Right renal pelvis (tissue), 4 donors: Measurements from ENCODE around the gene TMEM109. TPM values are rescaled to one million over a fixed set of nuclear protein-coding genes. Genes with fewer than 3 reads are reported as not detected.

Source experiments
- DNase-seq, 4 donors: peaks; one replicate each; pipeline ENCODE4 v3.0.0-alpha.2; 2013; ENCODE audit warnings: low read depth in 4 of 4, low spot score in 3 of 4, missing footprints in 1 of 4
- polyA plus RNA-seq, 4 donors: library from polyadenylated mRNA; unstranded; fragments of 120-200 nt; gene quantifications; one replicate each; pipeline ENCODE4 v1.2.1, GENCODE V29; 2013; ENCODE audit not compliant: insufficient read length in 4 of 4

TMEM109 gene, protein sequence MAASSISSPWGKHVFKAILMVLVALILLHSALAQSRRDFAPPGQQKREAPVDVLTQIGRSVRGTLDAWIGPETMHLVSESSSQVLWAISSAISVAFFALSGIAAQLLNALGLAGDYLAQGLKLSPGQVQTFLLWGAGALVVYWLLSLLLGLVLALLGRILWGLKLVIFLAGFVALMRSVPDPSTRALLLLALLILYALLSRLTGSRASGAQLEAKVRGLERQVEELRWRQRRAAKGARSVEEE
- polyA plus RNA-seq = 100 to 1,000 TPM in 1 of 4 donors, 10 to 100 TPM in 3; 83.6 to 104 (median 91.9) TPM

DNA sequence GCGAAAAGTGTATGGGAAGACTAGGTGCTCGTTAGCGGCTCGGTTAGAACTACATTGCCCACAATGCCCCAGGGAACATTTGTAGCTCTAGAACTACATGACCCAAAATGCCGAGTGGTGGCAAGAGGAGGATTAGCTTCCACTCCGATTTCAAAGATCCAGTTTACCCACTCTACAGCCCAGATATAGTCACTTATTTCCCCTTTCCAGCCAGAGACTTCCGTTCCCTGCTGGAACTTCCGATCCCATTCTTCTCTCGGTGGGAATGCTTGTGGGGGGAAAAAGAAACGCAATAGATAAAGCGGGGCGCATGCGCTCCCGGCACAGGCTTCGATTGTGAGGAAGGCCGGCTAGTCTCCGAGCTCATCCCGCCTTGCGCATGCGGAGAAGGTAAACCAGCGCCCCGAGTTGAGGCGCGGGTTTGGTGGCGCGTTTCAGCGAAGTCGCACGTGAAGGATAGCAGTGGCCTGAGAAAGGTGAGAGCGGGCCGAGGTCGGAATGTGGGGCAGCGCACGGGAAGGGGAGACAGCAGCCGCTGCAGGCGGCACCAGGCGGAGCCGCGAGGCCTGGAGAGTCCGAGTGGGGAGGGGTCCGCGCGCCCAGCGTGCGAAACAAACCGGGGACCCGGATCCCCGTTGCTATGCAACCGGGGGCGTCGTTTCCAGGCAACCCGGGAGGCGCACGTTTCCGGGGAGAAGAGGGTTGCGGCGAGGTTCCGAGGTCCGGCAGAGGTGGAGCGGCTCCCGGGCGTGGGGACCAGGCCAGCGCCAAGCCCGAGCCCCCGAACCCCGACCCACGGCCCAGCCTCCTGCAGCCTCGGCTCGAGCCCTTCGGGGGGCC, at the start of gene TMEM109:
Gene TMEM109, plus strand, starts transcription at position 366 of the 840 bp plus-strand sequence. CDS start 5,536 bp downstream, outside the sequence.
- DNase-seq = peak; percentile 78 to 88 (median 86)

GRCh38 chr11:60864856-60865513, 49.0 kb upstream of the TMEM109 start:
- DNase-seq = no peak

- DNase-seq = no peak
Observed at GRCh38 chr11:60866911-60867870, 46.8 kb upstream of the TMEM109 start, which contains the start of gene ZP1. Gene ZP1, plus strand, starts transcription at chr11:60867542. Its CDS starts 20 bp downstream, at chr11:60867562.

DNA sequence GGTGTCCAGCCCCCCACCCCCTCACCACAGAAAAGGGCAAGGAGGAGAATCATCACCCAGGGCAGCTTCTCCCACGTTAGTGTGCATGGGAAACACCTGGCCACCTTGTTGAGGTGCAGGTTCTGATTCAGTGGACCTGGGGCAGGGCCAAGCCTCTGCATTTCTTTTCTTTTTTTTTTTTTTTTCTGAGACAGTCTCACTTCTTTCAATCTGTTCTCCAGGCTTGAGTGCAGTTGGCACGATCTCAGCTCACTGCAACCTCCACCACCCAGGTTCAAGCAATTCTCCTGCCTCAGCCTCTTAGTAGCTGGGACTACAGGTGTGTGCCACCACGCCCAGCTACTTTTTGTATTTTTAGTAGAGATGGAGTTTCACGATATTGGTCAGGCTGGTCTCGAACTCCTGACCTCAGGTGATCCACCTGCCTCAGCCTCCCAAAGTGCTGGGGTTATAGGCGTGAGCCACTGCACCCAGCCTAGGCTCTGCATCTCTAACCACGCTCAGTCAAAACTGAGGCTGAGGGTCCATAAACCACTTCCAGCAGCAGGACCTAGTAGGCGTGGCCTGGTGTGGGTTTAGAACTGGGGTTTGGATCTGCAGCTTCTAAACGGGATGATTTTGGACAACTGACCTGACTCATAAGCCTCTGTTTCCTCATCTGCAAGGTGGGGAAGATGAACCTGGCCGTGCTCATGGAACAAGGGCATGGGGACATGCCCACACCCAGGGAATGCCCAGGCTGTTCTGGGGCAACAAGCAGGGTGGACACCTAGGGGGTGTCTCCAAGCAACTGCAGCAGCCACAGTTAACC, 45.9 kb upstream of the TMEM109 start:
- no peak for DNase-seq

DNA sequence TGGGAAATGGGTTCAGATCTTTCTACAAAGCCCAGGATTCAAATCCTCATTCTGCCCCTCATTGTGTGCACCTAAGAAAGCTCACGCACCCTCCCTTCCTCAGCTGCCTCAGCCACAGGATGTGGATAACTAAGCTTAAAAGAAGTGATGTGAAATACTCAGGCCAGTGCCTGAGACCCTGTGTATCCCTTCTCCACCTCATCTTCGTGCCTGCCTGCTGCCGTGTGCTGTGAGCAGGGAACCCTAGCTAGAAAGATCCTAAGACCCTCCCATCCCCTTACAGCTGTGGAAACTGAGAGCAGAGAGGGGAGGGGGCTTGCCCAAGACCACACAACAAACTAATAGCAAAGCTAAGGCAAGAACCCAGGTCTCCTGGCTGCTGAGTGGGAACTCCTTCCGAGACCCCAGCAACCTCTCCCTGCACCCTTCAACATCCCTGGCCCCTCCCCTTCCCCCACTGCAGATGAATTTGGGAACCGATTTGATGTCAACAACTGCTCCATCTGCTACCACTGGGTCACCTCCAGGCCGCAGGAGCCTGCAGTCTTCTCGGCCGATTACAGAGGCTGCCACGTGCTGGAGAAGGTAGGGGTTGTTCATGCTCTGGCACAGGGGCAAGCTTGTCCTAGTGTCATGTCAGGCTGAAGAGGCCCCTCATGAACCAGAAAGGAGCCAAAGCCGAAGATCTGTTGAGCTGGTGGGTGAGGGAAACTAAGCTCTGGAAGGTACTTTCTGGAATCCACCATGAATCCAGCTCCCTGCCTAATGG, 45.1 kb upstream of the TMEM109 start:
- DNase-seq = no peak

GRCh38 chr11:60869451-60869825, 44.5 kb upstream of the TMEM109 start:
- DNase-seq = no peak

DNA sequence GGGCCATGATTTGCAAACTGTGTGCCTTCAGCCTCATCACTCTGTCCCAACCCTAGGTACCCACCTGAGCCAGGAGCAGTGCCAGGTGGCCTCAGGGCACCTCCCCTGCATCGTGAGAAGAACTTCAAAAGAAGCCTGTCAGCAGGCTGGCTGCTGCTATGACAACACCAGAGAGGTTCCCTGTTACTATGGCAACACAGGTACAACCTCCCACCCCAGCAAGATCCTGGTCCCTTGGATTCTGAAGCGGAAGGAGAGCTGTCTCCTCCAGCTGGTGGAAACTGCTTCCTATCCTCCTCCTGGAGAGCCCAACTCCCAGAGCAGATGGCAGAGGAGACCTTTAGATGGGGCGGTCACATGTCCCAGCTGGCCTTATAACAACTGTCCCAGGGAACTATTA, 43.7 kb upstream of the TMEM109 start:
- DNase-seq = no peak

DNA sequence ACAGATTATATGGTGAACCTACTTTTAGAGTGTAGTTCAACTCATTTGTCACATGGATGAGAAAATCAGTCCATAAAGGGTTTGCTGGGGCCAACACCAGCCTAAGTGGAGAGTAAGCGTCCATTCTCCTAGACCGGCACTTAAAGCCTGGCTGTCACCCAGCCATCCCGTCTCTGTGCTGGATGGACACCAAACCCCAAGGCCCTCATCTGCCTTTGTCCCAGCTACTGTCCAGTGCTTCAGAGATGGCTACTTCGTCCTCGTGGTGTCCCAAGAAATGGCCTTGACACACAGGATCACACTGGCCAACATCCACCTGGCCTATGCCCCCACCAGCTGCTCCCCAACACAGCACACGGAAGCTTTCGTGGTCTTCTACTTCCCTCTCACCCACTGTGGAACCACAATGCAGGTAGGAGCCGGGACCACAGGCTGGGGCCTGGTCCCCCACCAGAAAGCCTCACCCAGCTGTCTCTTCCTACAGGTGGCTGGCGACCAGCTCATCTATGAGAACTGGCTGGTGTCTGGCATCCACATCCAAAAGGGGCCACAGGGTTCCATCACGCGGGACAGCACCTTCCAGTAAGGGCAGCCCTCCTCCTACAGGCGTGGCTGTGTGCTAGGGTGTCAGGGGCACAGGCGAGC, 43.1 kb upstream of the TMEM109 start:
- no peak for DNase-seq

DNA sequence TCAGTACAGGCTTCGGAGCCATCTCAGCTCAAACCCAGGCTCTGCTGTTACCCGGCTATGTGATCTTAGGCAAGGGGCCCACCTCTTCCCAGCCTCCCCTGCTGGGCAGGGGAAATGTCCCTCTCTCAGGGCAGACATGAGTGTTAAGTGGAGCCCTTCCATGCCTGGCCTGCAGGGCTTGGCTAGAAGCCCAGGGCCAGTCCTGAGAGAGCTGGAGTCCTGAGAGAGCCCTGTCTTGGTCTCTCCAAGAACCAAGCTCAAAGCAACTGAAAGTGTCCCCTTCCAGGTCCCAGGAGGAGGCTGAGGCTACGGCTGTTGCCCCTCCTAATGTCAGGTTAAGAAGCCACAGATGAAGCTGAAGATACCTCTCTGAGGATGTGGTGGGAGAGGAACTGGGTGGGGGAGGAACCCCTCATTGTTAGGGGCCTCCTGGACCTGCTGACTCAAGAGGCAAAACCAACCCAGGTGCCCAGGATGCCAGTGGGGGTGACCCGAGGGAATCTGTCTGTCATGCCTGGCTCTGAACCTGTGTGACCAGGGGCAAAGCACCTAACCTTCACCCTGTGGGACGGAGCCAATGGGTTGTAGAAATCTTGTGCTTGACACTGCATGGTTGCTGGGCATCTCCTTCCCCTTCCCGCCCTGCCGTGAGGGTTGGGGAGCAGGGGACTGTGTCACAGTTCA, 42.4 kb upstream of the TMEM109 start:
- DNase-seq = no peak

DNA sequence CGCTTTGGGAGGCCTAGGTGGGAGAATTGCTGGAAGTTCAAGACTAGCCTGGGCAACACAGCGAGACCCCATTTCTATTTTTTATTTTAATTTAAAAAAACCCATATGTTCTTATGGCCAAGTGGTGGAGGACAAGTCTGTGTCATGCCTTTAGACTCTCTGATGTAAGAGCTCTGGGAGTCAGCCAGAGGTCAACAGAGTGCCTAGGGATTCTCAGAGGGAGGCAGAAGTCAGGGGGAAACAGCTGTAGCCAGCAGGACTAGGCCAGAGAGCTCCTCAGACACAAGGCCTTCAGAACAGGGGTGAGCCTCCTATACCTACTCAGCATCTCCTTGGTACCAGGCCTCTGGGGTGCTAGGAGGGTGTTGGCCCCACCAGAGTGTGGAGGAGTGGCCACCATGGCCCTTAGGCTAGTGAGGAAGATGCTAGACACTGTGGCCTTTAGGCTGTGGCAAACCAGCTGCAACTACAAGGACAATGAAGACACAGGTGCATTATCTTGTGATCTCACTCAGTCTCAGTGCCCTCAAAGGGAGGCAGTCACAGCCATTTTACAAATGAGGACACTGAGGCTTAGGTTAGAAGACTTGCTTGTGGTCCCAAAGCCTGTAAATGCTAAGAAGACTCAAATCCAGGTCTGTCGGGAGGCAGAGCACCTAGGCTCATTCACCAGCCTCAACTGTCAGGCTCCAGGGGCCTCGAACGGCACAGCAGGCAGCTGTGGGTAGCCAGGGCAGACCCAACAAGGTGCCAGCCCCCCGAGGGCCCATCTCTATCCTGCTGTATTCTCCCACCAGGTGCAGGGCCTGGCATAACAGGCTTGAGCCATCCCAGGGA, 41.6 kb upstream of the TMEM109 start:
- DNase-seq = no peak

DNA sequence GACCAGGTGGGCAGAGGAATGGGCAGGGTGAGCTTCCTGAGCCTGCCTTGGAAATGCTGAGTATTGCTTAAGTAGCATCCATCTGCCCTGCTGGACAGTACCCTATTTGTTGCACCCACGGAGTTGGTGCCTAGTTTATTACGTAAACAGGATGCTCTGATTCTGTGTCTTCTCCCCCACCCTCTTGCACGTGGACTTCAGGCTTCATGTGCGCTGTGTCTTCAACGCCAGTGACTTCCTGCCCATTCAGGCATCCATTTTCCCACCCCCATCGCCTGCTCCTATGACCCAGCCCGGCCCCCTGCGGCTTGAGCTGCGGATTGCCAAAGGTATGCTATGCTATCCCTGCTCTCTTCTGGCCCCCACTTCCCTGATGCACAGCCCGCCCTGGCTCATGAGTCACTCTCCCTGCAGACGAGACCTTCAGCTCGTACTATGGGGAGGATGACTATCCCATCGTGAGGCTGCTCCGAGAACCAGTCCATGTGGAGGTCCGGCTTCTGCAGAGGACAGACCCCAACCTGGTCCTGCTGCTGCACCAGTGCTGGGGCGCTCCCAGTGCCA, 40.9 kb upstream of the TMEM109 start:
- DNase-seq = no peak

GRCh38 chr11:60873533-60873932, 40.4 kb upstream of the TMEM109 start:
- no peak for DNase-seq

DNA sequence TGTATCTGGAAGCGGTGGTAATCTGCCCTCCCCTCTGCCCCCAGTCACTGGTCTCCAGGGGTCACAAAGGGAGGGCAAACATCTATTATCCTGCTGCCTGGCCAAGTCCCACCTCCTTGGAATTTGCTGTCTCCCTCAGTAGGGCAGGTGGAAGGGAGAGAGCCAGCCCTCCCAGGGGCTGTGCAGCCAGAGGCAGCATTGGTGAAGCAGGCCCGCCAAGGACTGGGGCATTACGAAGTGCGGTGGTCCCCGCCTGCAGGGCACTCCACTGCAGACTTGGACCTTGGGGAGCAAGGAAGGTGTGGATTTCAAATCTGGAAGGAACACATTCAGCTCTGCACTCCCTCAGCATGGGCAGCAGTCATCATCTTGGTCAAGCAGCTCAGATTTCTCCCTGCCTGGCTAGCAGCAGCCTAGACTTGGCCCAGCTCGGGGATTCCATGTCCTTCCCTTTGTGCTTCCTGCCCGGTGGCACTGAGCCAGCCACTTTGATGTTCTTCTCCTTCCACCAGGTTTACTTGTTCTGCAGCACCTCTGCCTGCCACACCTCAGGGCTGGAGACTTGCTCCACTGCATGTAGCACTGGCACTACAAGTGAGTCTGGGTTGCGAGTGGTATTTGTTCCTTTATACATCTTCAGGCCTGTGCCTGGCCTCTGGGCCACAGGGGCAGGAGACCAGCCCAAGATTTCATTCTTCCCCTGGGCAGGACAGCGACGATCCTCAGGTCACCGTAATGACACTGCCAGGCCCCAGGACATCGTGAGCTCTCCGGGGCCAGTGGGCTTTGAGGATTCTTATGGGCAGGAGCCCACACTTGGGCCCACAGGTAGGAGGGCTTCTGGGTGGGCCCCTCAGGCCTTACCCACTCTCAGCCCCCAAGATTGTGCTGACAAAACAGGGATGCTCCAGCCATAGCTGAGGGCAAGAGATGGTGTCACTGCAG, 39.3 kb upstream of the TMEM109 start:
- DNase-seq = no peak

DNA sequence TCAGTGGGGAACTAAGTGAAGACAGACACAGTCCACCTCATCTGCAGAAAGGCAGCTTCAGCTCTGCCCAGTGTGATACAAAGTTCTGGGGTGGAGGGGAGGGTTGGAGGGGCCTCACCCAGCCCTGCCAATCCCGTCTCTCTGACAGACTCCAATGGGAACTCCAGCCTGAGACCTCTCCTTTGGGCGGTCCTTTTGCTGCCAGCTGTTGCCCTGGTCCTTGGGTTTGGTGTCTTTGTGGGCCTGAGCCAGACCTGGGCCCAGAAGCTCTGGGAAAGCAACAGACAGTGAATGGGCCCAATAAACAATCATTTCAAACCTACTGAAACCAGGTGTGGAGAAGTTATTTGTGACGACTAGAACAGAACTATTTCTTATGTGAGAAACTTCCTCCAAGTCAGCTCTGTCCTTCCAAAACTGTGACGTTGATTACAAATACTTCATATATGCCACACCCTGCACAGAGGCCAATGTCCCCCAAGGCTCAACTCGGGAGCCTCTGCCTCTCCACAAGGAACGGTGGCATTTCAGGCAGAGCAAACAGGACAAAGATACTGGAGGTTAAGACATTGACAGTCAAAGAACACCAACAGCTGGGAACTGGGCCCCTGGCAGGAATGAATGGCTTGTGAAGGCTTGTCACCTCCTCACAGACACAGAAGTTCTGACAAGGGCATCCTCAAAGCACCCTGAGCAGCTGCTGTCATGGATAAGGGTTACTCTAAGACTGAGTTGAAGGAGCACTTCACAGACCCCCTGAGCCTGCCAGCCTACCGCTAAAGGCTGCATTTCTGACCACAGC, 38.4 kb upstream of the TMEM109 start:
- no peak for DNase-seq

DNA sequence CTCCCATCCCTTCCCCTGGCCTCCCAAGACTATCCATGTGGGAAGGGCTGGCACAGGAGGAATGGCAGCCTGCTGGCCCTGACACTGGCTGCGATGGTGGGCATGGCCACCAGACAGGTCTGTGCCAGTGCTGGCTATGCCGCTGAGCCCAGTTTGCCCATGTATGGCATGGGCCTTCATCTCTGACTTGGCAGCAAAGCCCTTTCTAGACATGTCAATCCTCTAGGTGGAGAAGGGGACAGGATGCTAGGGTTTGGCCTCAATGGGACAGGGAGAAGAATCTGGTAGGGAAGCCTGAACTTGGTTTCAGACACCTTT, 37.8 kb upstream of the TMEM109 start:
- DNase-seq = no peak
